T-helper 1 cell (primary cell): ENCODE results near the gene KIF26B.

Source experiments
- DNase-seq, 5 donors: peaks; one replicate each; pipeline ENCODE4 v3.0.0-alpha.2; 2012 to 2020

Gene KIF26B

DNA sequence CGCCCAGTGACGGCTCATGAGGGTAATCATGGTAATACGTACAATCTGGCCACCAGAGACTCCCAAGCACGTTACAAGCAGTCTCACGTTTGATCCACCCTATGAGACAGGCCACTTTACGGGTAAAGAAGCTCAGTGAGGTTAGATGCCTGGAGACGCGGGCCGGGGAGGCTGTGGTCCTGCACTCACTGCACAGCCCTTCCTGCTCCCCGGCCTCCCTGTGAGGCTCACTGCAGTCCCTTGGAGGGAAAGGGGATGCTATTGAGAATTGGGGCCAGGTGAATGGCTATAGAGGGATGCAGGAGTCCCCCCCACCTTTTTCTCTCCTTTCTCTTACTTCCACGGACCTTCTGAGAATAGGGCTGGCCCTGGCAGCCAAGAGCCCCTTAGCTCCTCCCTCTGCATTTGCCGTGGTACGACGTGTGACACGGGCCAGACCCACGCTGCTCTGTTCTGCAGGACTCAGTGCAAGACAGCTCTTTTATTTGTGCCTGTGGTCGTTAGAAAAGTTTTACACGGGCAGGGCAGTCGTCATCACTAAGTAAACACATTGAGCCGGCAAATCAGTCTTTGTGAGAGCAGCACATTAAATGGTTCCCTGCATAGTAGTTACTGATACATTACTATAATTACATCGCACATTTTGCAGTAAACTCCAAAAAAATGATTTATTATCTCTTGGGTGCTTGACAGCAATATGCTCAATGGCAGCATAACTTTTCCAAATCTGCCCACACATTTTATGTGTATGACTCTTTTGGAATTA lies 18.8 kb downstream of the KIF26B start:
- no peak for DNase-seq

DNA sequence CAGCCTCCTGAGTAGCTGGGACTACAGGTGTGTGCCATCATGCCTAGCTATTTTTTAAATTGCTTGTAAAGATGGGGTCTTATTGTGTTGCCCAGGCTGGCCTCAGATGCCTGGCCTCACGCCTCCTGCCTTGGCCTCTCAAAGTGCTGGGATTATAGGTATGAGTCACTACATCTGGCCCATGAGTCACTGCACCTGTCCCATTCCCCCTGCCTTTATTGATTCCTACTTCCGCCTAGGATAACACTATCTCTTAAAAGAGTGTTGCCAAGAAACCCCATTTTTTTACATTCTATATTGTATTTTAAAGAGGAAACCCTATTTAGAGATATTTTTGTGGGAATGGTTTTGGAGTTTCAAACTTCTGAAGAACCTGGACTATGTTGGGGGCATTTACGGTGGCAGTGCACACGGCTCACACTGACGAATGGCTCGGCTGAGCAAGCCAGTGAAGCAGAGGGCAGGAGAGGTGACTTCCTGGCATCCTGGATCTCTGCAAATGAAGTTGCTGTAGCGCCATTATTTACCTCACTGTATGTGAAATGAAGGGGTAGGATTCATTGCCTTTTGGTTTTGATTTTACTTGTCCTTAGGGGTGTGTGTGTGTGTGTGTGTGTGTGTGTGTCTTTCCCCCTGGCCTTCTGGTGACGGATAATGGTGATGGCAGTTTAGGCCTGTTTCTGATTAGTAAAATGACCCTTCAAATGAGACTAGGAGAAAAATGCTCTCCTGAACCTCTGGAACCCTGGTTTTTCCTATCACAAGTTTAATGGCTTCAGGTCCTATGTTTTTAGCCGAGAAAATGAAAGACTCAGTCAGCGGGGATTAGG lies 22.5 kb downstream of the KIF26B start:
- no peak for DNase-seq

DNA sequence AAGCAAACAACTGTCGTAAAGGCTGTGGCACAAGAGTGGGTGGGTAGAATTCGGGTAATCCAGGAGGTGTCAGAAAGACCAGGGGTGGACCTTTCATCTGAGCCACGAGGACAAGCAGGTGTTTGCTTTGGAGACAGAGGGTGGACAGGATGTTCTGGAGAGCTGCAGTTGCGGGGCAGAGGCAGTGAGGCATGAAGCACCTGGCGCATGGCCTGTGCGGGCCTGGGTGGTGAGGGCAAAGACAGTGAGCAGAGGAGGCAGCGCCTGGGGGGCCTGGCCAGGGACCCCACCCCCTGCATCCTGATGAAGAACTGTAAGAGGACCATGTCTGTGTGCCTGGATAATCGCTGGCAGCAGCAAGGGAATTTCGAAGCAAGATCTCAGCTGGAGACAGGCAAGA lies 24.9 kb downstream of the KIF26B start:
- no peak for DNase-seq

DNA sequence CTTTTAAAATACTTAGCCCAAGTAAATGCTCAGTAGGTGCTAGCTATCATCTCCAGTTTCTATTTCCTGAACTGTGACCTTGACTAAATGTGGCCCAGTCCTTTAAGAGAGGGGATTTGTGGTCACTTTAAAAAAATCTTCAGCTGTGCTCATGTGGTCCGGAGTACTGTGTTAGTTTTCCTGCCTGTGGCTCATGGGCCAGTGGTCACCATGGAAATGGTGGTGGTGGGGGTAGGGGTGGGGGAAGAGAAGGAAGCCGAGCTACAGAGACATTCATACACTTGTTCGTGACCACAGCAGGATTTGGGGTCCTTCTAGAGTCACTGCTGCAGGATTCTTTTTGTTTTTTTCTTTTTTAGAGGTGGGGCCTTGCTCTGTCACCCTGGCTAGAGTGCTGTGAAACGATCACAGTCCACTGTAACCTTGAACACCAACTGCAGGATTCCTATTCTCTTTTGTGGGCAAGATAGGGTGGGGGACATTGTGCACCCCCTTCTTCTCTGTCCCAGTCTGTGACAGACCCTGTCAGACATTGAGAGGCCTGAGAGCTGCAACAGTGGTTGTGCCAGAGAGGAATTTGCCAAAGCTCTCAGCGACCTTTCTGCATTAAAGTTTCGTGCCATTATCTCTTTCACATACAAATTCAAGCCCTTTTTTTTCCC lies 25.8 kb downstream of the KIF26B start:
- DNase-seq = no peak

DNA sequence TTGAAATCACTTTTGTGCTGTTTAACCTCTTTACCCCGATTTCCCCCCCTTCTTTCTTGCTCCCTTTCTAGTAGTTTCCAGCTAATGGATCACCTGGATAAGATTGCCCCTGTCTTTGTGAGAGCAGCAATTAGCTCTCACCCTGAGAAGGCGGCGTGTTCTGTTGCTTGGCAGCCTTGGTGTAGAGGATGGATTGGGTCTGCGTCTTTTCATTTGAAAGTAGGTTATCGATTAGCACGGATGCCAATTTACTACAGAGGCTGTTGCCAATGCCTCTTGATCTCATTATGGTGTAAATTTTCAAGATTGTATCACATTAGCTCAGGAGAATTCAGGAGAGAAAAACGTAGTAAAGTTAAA lies 26.4 kb downstream of the KIF26B start:
- no peak for DNase-seq

DNA sequence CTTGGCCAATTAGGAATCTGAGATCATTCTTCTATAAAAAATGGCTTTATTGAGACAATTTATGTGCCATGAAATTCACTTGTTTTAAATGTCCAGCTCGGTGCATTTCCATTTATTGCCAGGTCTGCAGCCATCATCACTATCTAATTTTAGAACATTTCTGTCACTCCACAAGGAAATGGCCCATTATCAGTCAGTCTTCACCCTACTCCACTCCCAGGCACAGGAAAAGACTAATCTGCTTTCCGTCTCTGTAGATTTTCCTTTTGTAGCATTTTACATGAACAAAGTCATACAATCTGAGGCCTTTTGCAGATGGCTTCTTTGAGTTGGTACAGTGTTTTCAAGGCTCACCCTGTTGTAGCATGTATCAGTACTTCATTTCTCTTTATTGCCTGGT lies 27.2 kb downstream of the KIF26B start:
- DNase-seq = no peak

DNA sequence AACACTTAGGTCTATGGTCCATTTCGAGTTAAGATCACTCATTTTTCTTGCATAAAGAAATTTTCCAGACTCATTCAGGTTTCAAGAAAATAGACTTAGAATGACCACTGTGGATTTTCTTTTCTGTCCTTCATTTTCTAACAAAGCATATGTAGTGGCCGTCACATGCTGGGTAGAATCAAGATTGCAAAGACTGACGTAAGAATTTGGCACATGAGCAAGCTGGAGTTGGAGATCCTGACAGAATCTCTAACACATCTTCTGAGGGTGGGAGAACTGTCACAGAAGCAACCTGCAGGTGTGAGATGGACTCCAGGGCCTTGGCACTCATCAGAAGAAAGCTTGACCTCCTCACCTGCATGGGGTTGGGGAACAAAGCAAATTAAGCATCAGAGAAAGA lies 28.6 kb downstream of the KIF26B start:
- DNase-seq = no peak

DNA sequence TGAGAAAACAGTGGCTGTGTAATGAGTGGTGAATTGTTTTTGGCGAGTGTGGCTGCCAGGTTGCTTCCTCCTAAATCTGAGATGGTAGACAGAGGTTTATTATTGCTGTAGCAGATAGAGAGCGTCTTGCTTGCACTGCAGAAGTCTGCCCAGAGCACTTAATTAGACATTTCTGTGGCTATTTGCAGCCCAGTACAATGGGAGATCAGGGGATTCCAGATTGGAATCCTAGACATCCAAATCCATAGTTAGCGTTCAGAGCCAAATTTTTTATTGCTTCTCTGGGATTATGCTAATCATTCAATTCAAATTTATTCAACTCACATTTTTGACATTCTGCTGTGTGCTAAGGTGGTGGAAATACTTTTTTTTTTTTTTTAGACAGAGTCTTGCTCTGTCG lies 30.0 kb downstream of the KIF26B start:
- DNase-seq = no peak

DNA sequence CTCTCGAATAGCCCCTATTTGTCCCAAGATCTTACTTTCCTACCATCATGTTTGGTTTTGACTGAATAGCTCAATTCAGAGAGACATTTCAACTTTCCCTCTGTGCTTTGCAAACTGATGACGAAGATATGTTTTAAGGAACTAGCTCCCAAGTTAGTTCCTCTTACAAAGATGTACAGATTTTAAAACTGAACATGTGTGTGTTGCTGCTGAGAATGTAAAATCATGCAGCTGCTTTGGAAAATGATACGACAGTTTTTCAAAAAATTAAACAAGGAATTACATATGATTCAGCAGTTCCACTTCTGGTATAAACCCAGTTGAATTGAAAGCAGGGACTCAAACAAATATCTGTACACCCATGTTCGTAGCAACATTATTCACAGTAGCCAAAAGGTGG lies 33.6 kb downstream of the KIF26B start:
- DNase-seq = no peak

DNA sequence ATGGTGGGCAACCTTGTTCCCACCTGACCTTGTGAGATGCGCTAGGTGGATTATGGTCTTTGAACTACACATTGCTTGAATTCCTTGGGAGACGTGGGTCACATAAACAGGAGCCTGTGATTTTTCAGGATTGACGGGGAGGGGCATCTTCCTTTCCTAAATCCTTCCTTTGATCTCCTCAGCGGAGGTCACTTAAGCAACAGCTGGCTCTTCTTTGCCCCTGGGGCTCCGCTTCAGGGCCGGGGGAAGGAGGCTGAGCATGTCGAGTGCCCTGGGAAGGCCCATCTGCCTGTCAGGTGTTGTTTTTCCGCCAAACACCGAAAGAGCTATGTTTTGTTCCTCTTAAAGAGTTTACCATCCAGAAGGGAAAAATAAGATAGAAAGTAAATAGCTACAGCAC lies 40.6 kb downstream of the KIF26B start:
- DNase-seq = no peak

DNA sequence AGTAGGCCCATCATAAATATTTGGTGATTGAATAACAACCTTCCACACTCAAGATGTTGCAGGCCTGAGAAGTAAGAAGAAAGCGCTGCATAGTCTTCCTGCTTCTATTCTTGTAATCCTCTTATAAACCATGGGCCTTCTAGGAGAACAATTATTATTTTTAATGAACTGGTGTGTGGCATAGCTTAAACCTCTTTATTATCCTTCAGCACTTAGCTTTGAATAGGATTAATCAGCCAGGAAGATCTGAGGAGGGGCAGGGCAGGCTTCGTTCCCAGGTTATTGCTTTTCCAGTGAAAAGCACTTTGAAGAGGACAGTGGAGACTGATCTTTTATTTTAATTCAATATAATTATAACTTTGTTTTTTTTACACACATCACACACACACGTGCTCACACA lies 42.3 kb downstream of the KIF26B start:
- DNase-seq = no peak

DNA sequence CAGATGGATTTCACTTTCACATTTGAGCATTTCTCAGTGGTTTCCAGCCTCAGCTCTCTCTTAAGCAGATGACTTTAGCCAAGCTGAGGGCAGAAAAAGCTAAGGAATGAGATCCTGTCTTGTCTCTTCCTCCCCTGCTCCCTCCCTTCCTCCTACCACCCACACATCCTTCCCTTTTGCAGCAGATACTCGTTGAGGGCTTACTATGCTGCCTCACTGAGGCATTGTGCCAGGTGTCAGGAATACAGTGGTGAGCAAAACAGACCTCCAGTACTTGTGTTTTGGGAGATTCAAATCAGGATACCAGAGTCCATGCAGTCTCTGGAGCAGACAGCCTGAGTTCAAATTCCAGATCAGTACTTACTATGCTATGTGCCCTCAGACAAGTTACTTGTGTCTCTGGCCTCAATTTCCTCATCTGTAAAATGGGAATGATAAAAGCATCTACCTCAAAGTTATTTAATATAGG lies 43.2 kb downstream of the KIF26B start:
- DNase-seq = no peak

DNA sequence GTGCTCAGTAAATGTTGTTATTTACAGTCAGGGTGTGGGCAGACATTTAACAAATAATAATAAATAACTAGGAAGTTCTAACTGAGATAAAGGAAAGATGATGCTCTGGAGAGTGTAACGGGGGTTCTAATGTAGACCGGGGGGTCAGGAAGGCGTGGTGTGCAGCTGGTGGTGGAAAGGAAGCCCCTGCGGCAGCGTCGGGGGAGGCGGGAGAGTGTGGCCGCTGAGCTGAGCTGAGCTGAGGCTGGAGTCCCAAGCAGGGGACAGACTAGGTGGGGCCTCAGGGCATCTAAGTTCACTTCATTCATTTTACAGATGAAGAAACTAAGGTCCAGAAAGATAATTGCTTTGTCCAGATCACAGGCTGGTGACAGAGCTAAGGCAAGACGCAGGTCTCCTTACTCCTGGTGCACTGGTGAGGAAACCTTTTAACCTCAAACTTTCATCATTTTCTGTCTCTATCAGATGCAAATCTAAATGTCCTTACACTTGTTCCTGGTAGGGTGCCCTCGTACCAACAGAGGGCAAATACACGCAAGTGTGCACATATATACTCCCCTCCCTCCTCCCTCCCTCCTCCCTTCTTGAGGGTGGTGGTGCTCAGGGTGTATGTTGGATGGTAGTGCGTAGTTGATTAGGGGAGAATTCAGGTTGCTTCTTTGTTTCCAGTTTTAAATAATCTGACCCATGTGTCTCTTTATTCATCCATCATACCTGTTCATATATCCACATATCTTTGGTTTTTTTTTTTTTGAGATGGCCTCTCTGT lies 44.1 kb downstream of the KIF26B start:
- no peak for DNase-seq

DNA sequence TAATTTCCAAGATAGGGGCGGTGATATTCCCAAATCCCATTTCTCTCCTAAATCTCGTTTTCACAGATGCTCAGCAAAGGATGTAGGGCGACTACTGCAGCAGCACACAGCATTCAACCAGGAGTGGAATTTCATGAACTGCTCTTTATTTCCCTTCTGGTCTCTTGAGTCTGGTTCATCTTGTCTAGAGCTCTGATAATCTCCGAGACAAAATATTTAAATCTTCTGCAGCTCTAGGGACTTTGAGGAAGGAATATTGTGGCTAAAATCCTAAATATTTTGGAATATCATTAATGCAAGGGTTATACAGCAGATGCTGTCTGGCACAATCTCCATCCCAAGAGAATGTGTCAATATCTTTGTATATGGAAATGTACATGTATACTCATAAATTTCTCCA lies 45.4 kb downstream of the KIF26B start:
- DNase-seq = no peak

DNA sequence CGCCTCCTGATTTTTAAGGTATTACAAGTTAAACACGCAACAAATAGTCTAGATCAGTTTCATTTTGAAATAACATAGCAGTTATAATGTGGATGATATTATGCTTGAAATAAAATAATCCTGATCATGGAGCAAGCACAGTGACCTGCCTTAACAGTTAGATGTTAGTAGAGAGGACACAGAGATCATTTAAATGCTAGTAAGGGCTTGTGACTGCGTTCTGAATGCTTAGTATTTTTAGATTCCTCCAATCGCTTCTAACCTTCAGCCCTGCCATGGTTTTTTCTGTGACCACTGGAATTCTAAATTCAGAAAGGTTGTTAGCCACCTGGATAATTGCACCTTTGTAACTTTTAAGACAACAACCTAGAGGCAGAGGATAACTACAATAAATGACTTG lies 46.4 kb downstream of the KIF26B start:
- DNase-seq = no peak

DNA sequence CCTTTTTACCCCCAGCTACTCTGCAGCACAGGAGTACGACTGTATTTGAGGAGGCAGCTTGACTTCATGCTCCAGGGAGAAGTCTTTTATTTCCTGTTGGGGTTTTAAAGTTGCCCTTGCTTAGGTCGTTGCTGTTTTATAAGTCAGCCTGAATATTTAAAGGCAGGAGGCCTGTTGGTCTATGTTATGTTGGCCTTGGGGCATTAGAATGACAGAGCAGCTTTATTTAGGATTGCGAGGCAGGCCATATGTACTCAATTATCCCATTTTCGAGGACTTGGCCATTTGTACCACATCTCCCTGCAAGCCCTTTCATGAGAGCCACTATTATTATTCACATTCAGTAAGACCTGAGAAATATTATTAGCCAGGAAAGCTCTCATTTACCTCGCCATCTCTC lies 47.0 kb downstream of the KIF26B start:
- no peak for DNase-seq

DNA sequence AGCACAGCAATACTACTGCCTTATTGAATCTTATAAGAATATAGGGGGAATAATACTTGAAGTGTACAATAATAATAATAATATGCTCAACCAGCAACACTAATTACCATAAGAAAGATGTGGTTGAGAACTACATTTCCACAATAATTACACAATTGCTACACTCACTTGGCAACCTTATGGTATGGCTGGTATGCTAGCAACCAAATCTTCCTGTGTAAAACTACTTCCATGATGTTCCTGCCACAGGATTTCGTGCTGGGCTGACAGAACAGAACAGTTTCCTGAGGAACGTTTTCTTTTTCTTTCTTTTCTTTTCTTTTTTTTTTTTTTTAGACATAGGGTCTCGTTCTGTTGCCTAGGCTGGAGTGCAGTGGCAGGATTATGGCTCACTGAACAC lies 50.6 kb downstream of the KIF26B start:
- DNase-seq = no peak

DNA sequence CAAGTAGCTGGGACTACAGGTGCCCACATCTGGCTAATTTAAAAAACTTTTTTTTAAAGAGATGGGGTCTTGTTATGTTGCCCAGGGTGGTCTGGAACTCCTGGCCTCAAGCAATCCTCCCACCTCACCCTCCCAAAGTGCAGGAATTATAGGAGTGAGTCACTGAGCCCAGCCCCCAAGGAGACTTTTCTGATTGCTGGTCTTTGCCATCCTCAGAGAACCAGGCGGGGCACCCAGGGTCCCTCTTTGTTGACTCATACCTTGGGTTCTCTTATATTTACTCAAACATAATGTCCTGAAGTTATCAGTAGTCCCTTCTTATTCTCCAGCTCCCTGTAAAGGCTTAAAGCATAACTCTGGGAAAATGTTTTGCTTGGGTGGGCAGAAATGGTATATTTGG lies 51.1 kb downstream of the KIF26B start:
- DNase-seq = no peak

DNA sequence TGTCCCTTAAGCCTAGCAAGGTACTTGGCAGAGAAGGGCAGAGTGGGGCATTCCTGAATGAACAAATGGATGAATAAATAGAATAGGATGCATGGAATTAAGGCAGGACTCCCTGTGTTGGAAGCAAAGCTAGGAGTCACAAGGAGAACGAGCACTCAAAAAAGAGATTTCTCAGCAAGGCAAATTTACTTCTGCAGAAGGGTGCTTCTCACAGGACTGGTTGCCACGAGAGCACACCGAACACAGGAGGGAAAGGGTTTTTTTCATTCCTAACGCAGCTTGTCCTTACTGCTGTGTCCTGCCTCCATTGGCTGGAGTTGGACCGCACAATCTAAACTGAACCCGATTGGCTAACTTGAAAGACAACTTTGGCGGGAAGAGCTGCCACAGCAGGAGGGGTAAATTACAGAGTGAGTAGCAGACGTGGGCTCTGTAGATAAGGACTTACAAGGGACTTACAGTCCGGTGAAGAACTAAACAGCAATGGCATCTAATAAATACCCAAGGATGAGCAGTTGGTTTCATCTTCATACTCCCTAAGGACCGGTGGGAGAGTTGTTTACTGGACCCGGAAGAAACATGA lies 52.4 kb downstream of the KIF26B start:
- no peak for DNase-seq

DNA sequence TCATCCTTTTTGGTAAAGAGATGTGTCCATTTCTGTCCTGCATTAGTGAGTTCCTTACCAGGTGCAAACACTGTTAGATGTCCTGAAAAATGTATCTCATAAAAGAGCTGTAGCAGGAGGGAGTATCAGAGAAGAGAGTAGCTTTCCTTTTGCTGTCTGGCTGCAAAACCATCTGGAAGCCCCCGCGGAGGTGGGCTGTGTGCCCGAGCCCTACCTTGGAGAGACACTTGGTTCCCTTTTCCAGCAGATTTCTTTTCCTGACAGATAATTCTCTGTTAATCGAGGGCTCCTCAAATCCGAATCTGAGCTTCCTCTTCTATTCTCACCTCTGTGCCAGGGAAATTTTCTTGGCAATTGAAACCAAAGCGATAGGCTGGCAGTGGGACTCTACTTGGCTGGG lies 53.0 kb downstream of the KIF26B start:
- DNase-seq = no peak

DNA sequence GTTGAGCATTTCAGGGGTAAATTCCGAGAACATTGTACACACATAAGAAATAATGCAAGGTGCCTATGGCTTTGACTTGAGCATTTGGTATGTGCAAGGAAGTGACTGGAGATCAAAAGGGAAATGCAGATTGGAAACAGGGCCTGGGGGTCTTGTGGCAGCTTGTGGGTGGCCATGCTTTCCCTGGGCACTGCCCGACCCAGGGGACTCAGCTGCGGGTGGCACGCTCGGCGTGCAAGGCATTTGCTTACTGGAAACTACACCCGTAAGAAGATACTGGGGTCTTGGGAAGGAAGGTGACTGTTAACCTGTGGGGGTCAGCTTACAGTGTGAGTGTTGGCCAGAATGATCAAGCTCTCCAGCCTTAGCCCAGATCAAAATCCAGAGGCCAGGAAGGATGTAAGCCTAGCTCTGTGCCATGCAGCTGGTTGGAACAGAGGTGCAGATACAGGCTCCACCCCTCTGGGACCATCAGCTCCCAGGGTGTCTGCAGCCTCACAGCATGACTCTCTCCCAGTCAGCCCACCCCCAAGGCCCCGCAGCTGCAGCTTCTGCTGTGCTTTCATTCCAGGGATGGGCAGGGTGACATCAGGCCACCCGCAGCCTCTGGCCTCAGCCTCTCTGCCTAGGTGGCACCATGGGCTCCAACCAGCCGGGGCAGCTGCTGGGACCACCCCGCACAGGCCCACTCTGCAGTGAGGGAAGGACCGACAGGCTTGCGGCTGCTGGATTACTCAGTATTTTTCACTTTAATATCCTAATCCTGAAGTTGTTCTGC lies 55.1 kb downstream of the KIF26B start:
- DNase-seq = no peak
